Activated CD4-positive, alpha-beta memory T cell treated with anti-CD3 and anti-CD28 coated beads, Interleukin-2, amount 10 ng/mL, durations not matched to agents 7 days and 5 days (primary cell): ENCODE results near the gene ART4. TPM values are rescaled to one million over a fixed set of nuclear protein-coding genes. Genes with fewer than 3 reads are reported as not detected.

ENCODE experiments used
- CTCF ChIA-PET: fragments of 350-600 bp; sonication (Branson Sonifier 250); formaldehyde crosslinking; loops from one replicate; lab custom pipeline; 2021; ENCODE audit warnings: antibody characterized with exemption, inconsistent platforms; lab: Charles Lee
- POLR2A ChIA-PET: fragments of 350-600 bp; sonication (Branson Sonifier 250); formaldehyde crosslinking; loops from one replicate; lab custom pipeline; 2021; ENCODE audit warnings: antibody characterized with exemption; lab: Charles Lee
- DNase-seq: peaks from one replicate; pipeline ENCODE4 v3.0.0-alpha.2; 2020
- H3K27ac Mint-ChIP-seq: one replicate; pipeline ENCODE4 v1.8.0; 2021; ENCODE audit warnings: mild to moderate bottlenecking, mixed read lengths
- H3K27me3 Mint-ChIP-seq: one replicate; pipeline ENCODE4 v1.8.0; 2021; ENCODE audit warnings: mixed read lengths
- H3K36me3 Mint-ChIP-seq: one replicate; pipeline ENCODE4 v1.8.0; 2021; ENCODE audit warnings: low read depth, mixed read lengths
- H3K4me1 Mint-ChIP-seq: one replicate; pipeline ENCODE4 v1.8.0; 2021; ENCODE audit warnings: mixed read lengths
- H3K4me3 Mint-ChIP-seq: one replicate; pipeline ENCODE4 v1.8.0; 2021; ENCODE audit warnings: mild to moderate bottlenecking, mixed read lengths
- H3K9me3 Mint-ChIP-seq: one replicate; pipeline ENCODE4 v1.8.0; 2021; ENCODE audit warnings: mixed read lengths
- total RNA-seq, 2 experiments: library from RNA; stranded (reverse); gene quantifications; one replicate each; pipeline ENCODE4 v1.2.3, GENCODE V29; 2021

ART4 gene
- total RNA-seq, 2 experiments from 2014 or later = not detected

DNA sequence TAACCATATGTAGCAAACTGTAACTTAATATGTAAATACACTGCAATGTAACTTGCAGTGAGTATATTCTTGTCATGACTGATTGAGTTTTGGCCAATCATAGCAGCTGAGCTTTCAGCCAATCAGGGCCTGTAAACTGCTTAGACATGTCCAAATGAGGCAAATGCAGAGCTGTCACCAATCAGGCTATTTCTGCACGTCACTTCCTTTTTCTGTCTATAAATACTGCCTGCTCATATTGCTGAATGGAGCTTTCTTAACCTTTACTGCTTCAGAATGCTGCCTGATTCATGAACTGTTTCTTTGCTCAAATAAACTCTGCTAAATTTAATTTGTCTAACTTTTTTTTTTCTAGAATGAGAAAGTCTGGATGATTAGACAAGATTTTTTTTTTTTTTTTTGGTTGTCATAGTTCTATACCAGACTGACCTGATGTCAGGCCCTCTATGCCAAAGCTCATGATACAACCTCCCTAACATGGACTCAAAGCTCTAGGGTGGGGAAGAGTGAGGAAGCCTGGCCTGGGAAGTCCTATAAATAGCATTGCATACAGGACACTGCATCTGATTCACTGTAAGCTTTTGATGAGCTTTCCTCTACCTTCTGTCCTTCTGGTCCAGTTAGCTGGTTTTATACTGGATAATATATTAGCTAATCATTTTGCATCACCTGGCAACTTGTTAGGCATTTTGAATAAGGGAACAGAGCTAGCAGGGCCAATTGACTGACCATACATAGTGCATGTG, 30.3 kb upstream of the ART4 start:
- ChIA-PET POLR2A (interaction anchor here (0.5 kb wide), 1 partner anchor 302 kb away, joined by 3 read pairs; no protein-coding TSS in a partner anchor), CTCF (interaction anchor here (1.1 to 1.5 kb wide), 2 partner anchors 29 to 121 kb away, joined by 3 to 8 read pairs; no protein-coding TSS in a partner anchor)
- no peak overlapping the region for H3K27ac Mint-ChIP-seq
- H3K27me3 Mint-ChIP-seq = no peaks in the 10 kb centered on the region
- no peaks in the 10 kb centered on the region for H3K9me3 Mint-ChIP-seq
- H3K4me3 Mint-ChIP-seq = no peak overlapping the region
- H3K36me3 Mint-ChIP-seq = no peaks in the 10 kb centered on the region
- no peak for DNase-seq
- no peaks in the 10 kb centered on the region for H3K4me1 Mint-ChIP-seq

DNA sequence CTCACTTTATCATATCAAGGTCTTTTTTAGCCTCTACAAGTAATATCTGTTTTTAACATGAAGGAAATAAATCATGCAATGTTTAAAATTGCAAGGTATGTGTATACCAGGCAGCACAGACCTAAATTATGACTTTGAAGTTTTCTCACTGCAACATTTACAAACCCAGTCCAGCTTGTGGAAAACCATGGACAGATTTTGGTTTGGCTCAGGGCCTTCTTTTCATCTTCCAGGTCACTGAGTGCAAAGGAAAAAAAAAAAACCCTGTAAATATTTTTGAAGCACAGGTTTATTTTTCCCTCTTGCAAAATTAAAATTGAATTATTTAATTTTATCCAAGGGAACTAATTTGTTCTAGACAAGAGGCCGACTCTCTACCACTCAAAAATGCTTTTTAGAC, 28.6 kb upstream of the ART4 start:
- Mint-ChIP-seq H3K9me3 (peaks cover 5% of the 10 kb centered on the region), H3K4me1 (no peaks in the 10 kb centered on the region), H3K27me3 (no peaks in the 10 kb centered on the region), H3K27ac (no peak overlapping the region), H3K36me3 (no peaks in the 10 kb centered on the region), H3K4me3 (no peak overlapping the region)
- ChIA-PET CTCF (no interaction called here), POLR2A (no interaction called here)
- no peak for DNase-seq

DNA sequence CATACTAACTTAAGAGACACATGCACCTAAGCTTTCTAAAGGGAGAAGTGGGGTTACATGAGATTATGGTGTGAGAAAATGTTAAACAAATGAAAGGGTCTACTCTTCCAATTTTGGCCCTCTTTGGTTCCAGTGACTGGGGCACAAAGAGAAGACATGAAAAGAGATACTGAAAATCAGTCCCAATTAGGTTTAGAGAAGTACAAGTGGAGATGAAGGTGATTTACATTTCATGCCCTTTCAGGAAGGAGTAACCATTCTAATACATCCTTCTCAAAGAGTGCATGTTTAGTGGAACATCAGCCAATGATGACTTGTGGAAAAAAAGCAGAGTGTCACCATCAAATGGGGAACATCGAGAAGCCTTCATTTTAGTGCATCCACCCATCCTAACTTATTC, 27.9 kb upstream of the ART4 start:
- Mint-ChIP-seq H3K9me3 (peaks cover 5% of the 10 kb centered on the region), H3K27ac (no peak overlapping the region), H3K4me1 (no peaks in the 10 kb centered on the region), H3K36me3 (no peaks in the 10 kb centered on the region), H3K4me3 (no peak overlapping the region), H3K27me3 (no peaks in the 10 kb centered on the region)
- POLR2A ChIA-PET = no interaction called here
- no peak for DNase-seq
- CTCF ChIA-PET = no interaction called here

DNA sequence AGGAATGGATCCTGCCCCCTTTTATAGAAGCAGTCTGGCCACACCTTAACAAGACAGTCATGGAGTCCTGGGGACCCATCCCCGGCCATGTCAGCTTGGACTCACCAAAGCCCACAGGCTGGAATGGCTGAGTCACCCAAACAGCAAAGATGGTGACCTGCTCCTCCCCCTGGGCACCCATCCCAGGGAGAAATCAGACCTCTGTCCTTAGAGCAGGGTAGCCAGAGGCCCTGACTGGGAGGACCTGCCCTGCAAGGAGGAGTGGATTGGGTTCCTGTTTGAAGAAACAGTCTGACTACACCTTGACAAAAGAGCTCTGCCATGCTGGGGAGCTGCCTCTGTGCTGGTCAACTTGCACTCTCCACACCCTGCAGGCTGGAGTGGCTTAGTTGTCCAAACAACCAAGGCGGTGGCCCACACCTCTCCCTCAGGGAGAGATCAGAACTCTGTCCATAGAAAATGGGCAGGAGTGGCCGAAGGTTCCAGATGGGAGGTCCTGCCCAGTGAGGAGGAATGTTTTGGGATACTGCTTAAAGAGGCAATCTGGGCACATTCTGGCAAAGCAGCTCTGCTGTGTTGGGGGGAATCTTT, 25.7 kb upstream of the ART4 start:
- H3K9me3 Mint-ChIP-seq = peaks cover 5% of the 10 kb centered on the region
- ChIA-PET CTCF (no interaction called here), POLR2A (no interaction called here)
- H3K36me3 Mint-ChIP-seq = no peaks in the 10 kb centered on the region
- H3K4me1 Mint-ChIP-seq = no peaks in the 10 kb centered on the region
- H3K27ac Mint-ChIP-seq = no peak overlapping the region
- peaks cover 8% of the 10 kb centered on the region for H3K27me3 Mint-ChIP-seq
- no peak for DNase-seq
- no peak overlapping the region for H3K4me3 Mint-ChIP-seq

DNA sequence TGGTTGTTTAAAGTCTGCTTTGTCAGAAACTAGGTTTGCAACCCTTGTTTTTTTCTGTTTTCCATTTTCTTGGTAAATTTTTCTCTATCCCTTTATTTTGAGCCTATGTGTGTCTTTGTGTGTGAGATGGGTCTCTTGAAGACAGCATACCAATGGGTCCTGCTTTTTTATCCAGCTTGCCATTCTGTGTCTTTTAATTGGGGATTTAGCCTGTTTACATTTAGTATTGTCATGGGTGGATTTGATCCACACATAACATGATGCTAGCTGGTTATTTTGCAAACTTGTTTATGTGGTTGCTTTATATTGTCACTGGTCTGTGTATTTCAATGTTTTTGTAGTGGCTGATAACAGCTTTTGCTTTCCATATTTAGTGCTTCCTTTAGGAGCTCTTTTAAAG, 17.2 kb upstream of the ART4 start:
- no peak for DNase-seq
- Mint-ChIP-seq H3K4me1 (no peaks in the 10 kb centered on the region), H3K36me3 (peaks cover 3% of the 10 kb centered on the region), H3K9me3 (peaks cover 10% of the 10 kb centered on the region), H3K27me3 (peaks cover 10% of the 10 kb centered on the region), H3K27ac (no peak overlapping the region), H3K4me3 (no peak overlapping the region)
- CTCF ChIA-PET = no interaction called here
- POLR2A ChIA-PET = no interaction called here

DNA sequence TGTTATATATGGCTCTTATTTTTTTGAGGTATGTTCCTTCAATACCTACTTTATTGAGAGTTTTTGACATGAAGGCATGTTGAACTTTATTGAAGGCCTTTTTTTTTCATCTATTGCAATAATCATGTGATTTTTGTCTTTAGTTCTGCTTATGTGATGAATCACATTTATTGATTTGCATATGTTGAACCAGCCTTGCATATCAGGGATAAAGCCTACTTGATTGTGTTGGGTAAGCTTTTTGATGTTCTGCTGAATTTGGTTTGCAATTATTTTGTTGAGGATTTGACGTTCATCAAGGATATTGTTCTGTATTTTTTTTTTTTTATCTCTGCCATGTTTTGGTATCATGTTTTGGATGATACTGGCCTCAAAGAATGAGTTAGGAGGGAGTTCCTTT, 15.2 kb upstream of the ART4 start:
- ChIA-PET CTCF (no interaction called here), POLR2A (no interaction called here)
- no peaks in the 10 kb centered on the region for H3K4me1 Mint-ChIP-seq
- no peak overlapping the region for H3K27ac Mint-ChIP-seq
- DNase-seq = no peak
- H3K9me3 Mint-ChIP-seq = peaks cover 10% of the 10 kb centered on the region
- H3K4me3 Mint-ChIP-seq = no peak overlapping the region
- H3K36me3 Mint-ChIP-seq = peaks cover 3% of the 10 kb centered on the region
- peaks cover 1% of the 10 kb centered on the region for H3K27me3 Mint-ChIP-seq

DNA sequence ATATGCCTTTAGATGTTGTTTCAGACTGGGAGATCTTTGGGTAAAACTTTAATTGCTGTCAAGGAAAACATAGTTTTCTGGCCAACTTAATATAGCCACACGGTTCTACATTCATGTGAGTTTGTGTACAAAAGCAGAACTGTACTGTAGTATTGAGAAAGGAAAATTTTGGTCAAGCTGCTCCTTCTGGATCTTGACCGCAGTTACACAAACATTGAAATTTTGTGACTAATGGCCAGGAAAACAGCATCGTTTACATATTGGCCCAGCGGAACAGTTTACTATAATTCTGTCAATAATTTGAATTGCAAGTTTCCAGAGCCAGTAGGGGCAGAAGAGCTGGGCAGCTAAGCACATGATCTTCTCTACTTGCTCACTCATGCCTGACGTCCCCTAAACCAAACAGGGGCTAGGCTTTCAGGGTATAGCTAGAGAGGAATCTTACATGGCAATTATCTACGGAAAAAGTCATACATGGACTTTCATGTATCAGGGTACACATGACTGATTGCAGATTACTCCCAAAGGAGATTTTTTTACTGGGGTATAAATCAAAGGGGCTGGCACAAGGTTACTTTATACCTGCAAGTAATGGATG, 11.4 kb upstream of the ART4 start:
- no peaks in the 10 kb centered on the region for H3K4me1 Mint-ChIP-seq
- H3K27ac Mint-ChIP-seq = no peak overlapping the region
- no peak for DNase-seq
- H3K4me3 Mint-ChIP-seq = no peak overlapping the region
- H3K36me3 Mint-ChIP-seq = no peaks in the 10 kb centered on the region
- H3K27me3 Mint-ChIP-seq = peaks cover 1% of the 10 kb centered on the region
- POLR2A ChIA-PET = no interaction called here
- peaks cover 1% of the 10 kb centered on the region for H3K9me3 Mint-ChIP-seq
- CTCF ChIA-PET = interaction anchor here (0.9 to 1.0 kb wide), 2 partner anchors 9 to 11 kb away, joined by 3 to 4 read pairs; partner anchors contain the start of gene ART4

DNA sequence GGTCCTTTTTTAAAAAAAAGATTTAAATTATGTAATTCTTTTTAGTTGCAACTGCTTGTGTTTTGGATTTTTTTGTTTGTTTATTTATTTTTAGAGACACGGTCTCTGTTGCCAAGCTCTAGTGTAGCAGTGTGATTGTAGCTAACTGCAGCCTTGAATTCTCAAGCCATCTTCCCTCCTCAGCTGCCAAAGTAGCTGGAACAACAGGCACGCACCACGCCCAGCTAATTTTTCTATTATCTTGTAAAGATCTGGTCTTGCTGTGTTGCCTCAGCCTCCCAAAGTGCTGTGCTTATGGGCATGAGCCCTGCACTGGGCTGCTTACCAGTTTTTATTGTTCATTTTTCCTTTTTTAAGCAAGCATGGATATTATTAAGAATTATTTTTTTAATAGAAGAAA, 10.6 kb upstream of the ART4 start:
- no peak for DNase-seq
- Mint-ChIP-seq H3K27me3 (peaks cover 1% of the 10 kb centered on the region), H3K27ac (no peak overlapping the region), H3K9me3 (no peaks in the 10 kb centered on the region), H3K4me1 (no peaks in the 10 kb centered on the region), H3K4me3 (no peak overlapping the region), H3K36me3 (no peaks in the 10 kb centered on the region)
- CTCF ChIA-PET = interaction anchor here (1.0 kb wide), 1 partner anchor 8 kb away, joined by 4 read pairs; no protein-coding TSS in a partner anchor
- POLR2A ChIA-PET = no interaction called here

DNA sequence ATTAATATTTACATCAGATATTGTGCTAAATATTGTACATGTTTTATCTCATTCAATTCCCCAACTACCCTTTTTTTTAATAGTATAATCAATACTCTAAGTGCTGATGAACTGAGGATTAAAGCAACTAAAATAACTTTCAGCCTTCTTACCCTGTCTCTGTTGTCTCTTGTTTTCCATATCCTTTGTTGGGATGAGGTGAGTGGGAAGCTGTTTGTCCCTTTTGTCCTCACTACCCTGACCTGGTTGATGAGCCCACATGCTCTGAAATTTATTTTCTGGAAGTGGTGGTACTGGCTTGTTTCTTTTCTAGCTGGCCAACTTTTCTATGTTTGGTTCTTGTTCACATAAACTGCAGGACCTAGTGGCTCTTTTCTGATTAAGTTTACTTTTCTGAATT, 9.6 kb upstream of the ART4 start:
- H3K36me3 Mint-ChIP-seq = no peaks in the 10 kb centered on the region
- H3K9me3 Mint-ChIP-seq = no peaks in the 10 kb centered on the region
- no peak for DNase-seq
- peaks cover 1% of the 10 kb centered on the region for H3K27me3 Mint-ChIP-seq
- H3K27ac Mint-ChIP-seq = no peak overlapping the region
- no peaks in the 10 kb centered on the region for H3K4me1 Mint-ChIP-seq
- no peak overlapping the region for H3K4me3 Mint-ChIP-seq
- ChIA-PET POLR2A (no interaction called here), CTCF (no interaction called here)

DNA sequence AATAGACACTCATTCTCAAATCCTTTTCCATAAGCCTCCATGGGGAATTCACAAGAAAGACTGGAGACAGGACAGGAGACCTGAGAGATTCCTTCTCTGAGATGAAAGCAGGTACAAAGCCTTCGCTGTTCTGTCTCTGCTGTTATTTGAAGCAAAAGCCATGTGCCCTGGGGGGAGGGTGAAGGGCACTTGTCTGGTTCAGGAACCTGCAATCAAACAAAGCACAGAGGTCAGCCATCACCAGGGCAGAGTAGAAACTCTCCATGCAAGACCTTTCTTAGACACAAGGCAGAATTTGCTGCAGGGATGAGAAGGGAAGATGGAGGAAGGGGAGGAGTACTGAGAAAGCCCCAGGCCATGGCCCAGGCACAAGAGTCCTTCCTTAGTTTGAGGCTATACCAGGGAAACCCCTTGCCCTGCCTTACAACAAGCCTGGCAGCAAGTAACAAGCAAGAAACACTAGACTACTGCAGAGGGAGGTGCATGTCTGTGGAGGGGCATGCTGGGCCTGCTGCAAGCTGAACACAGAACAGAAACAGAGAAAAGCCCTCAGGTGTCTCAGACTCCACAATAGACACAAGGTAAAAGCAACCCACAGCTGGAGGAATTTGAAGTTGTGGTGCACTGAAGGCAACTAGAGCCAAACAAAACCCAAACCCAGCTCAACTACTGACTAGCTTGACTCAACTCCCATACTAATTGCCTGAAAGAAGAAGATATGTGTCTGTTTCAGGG, 7.8 kb upstream of the ART4 start:
- Mint-ChIP-seq H3K9me3 (no peaks in the 10 kb centered on the region), H3K36me3 (no peaks in the 10 kb centered on the region), H3K4me3 (no peak overlapping the region), H3K27ac (no peak overlapping the region), H3K4me1 (no peaks in the 10 kb centered on the region), H3K27me3 (no peaks in the 10 kb centered on the region)
- POLR2A ChIA-PET = no interaction called here
- CTCF ChIA-PET = interaction anchor here (0.7 kb wide), 1 partner anchor 357 kb away, joined by 4 read pairs; no protein-coding TSS in a partner anchor
- no peak for DNase-seq

DNA sequence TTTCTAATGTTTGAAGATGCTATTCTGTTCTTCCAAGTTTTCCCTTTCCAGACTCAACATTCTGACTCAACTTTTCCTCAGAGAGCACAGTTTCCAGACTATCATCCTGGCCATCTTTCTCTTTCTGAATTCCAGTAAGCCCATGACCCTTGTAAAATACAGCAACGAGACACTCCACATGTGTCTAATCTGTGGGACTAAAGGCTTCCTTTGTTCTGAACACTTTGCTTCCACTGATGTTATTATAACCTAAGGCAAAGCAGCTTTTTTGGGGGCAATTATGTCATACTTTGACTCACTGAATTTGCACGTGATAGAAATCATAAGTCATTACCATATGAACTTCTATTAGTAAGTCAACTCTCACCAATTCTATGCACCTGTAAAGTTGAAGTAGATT, 6.3 kb upstream of the ART4 start:
- DNase-seq = no peak
- Mint-ChIP-seq H3K36me3 (no peaks in the 10 kb centered on the region), H3K27me3 (peaks cover 1% of the 10 kb centered on the region), H3K27ac (no peak overlapping the region), H3K9me3 (no peaks in the 10 kb centered on the region), H3K4me3 (no peak overlapping the region), H3K4me1 (peaks cover 2% of the 10 kb centered on the region)
- ChIA-PET POLR2A (no interaction called here), CTCF (interaction anchor here (4.4 kb wide), 1 partner anchor 146 kb away, joined by 41 read pairs; no protein-coding TSS in a partner anchor)

DNA sequence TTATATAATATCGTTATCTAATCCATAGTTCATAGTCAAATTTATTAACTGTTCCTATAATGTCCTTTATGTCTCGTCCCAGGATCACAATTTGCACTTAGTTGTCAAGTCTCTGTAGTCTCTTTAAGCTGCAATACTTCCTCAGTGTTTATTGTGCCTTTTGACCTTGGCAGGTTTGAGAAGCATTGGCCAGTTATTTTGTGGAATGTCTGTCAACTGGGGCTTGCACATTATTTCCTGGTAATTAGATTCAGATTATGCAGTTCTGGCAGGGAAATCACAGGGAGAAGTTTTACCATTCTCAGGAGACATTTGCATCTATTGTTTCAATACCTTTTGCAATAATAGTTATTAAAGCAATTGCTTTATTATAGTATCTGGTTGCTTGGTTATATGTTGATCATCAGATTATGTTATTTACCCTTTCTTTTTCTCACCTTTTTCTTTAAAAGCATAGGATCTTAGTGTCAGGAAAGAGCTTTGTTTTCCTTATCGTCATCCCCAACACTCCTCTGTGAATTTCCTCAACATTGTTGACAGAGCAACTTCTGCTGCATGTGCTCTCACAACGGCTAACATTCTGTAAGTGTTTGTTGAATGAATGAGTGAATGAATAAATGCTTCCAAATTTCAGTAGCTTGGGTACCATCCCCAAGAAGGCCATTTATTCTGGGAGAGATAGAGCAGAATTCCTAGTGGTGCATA, 3.7 kb upstream of the ART4 start:
- no peak overlapping the region for H3K4me3 Mint-ChIP-seq
- CTCF ChIA-PET = interaction anchor here (1.1 to 4.4 kb wide), 6 partner anchors 10 to 374 kb away, joined by 3 to 41 read pairs (median 6); partner anchors contain the start of gene RERG
- H3K9me3 Mint-ChIP-seq = no peaks in the 10 kb centered on the region
- POLR2A ChIA-PET = interaction anchor here (1.1 kb wide), 1 partner anchor 149 kb away, joined by 4 read pairs; no protein-coding TSS in a partner anchor
- DNase-seq = no peak
- peaks cover 1% of the 10 kb centered on the region for H3K27me3 Mint-ChIP-seq
- peaks cover 2% of the 10 kb centered on the region for H3K4me1 Mint-ChIP-seq
- no peak overlapping the region for H3K27ac Mint-ChIP-seq
- H3K36me3 Mint-ChIP-seq = no peaks in the 10 kb centered on the region
